Mesendoderm (in vitro differentiated cells): ENCODE measurements around the gene MAL.

ENCODE experiments used
- DNase-seq: peaks from one replicate; pipeline ENCODE4 v3.0.0; 2013
- H2AK5ac ChIP-seq: 2 replicates; pipeline ENCODE4 v1.6.1; 2013; ENCODE audit warnings: low read length, inconsistent platforms
- H2BK120ac ChIP-seq: 2 replicates; pipeline ENCODE4 v1.6.1; 2013; ENCODE audit warnings: low read depth, mild to moderate bottlenecking, low read length, moderate library complexity, mixed read lengths
- H2BK15ac ChIP-seq: replicated peaks from 2 replicates; pipeline ENCODE4 v1.6.1; 2013; ENCODE audit warnings: low read depth, mild to moderate bottlenecking, moderate library complexity
- H2BK5ac ChIP-seq: 2 replicates; pipeline ENCODE4 v1.6.1; 2013; ENCODE audit warnings: low read length, inconsistent platforms
- H3K18ac ChIP-seq: 2 replicates; pipeline ENCODE4 v1.6.1; 2013; ENCODE audit warnings: mild to moderate bottlenecking, low read length, mixed read lengths
- H3K23ac ChIP-seq: one replicate; pipeline ENCODE4 v1.6.1; 2013; ENCODE audit warnings: low read length
- H3K27ac ChIP-seq: 2 replicates; pipeline ENCODE4 v1.5.1; 2013; ENCODE audit warnings: low read depth, mild to moderate bottlenecking, inconsistent platforms, low read length, moderate library complexity
- H3K27me3 ChIP-seq: 2 replicates; pipeline ENCODE4 v1.6.1; 2013; ENCODE audit warnings: low read length, control low read depth, mild to moderate bottlenecking, inconsistent platforms; ENCODE audit not compliant: insufficient read depth, poor library complexity
- H3K36me3 ChIP-seq: 2 replicates; pipeline ENCODE4 v1.6.1; 2013; ENCODE audit warnings: low read length, inconsistent platforms; ENCODE audit not compliant: control insufficient read depth, insufficient read depth
- H3K4ac ChIP-seq: one replicate; pipeline ENCODE4 v1.6.1; 2013; ENCODE audit warnings: low read depth, mild to moderate bottlenecking, low read length, moderate library complexity
- H3K4me1 ChIP-seq: 2 replicates; pipeline ENCODE4 v1.6.1; 2013; ENCODE audit warnings: low read depth, low read length, inconsistent platforms; ENCODE audit not compliant: control insufficient read depth
- H3K4me2 ChIP-seq: 2 replicates; pipeline ENCODE4 v1.6.1; 2013; ENCODE audit warnings: low read length
- H3K4me3 ChIP-seq: 2 replicates; pipeline ENCODE4 v1.5.1; 2013; ENCODE audit warnings: mild to moderate bottlenecking, low read length
- H3K56ac ChIP-seq: one replicate; pipeline ENCODE4 v1.6.1; 2013; ENCODE audit warnings: low read length
- H3K79me1 ChIP-seq: 2 replicates; pipeline ENCODE4 v1.6.1; 2013; ENCODE audit warnings: low read length, inconsistent platforms
- H3K79me2 ChIP-seq: 2 replicates; pipeline ENCODE4 v1.6.1; 2013; ENCODE audit warnings: mild to moderate bottlenecking, low read length; ENCODE audit not compliant: control insufficient read depth, insufficient read depth
- H3K9ac ChIP-seq: 2 replicates; pipeline ENCODE4 v1.6.1; 2013; ENCODE audit warnings: low read length, inconsistent platforms
- H4K5ac ChIP-seq: one replicate; pipeline ENCODE4 v1.6.1; 2013; ENCODE audit warnings: low read length
- H4K8ac ChIP-seq: one replicate; pipeline ENCODE4 v1.6.1; 2013; ENCODE audit warnings: low read depth, mild to moderate bottlenecking, control low read depth, low read length, moderate library complexity
- WGBS: extraction: QIAGEN DNeasy Blood & Tissue Kit; methylation state at CpG from one replicate; pipeline ENCODE4 v1.1.7; 2013; ENCODE audit warnings: low lambda C conversion rate, missing lambda C conversion rate; ENCODE audit not compliant: insufficient coverage; ENCODE audit errors: extremely low coverage; 5-methylcytosine and 5-hydroxymethylcytosine counted together

MAL gene

GRCh38 chr2:95018861-95019550 is 6.5 kb upstream of the MAL start:
- no peak overlapping the region for H2AK5ac ChIP-seq
- H3K56ac ChIP-seq: no peak overlapping the region
- no peak overlapping the region for H2BK5ac ChIP-seq
- no peaks in the 10 kb centered on the region for H3K36me3 ChIP-seq
- no peak overlapping the region for H3K23ac ChIP-seq
- no peaks in the 10 kb centered on the region for H3K79me2 ChIP-seq
- no peak overlapping the region for H3K4me2 ChIP-seq
- H3K9ac ChIP-seq: no peak overlapping the region
- no peak overlapping the region for H2BK120ac ChIP-seq
- H3K4me1 ChIP-seq: no peaks in the 10 kb centered on the region
- DNase-seq: no peak
- no peak overlapping the region for H4K8ac ChIP-seq
- WGBS: no CpG with 5 or more reads among the region's 12 CpGs
- no peak overlapping the region for H3K18ac ChIP-seq
- no peak overlapping the region for H3K4me3 ChIP-seq
- H3K27ac ChIP-seq: no peak overlapping the region
- H3K79me1 ChIP-seq: no peaks in the 10 kb centered on the region
- H2BK15ac ChIP-seq: no peak overlapping the region
- peaks cover under 1% of the 10 kb centered on the region for H3K27me3 ChIP-seq
- H4K5ac ChIP-seq: no peak overlapping the region
- H3K4ac ChIP-seq: no peak overlapping the region

GRCh38 chr2:95019572-95019971 is 5.9 kb upstream of the MAL start:
- Histone ChIP-seq H4K5ac (no peak overlapping the region), H3K23ac (no peak overlapping the region), H2AK5ac (no peak overlapping the region), H2BK5ac (no peak overlapping the region), H2BK120ac (no peak overlapping the region), H3K56ac (no peak overlapping the region), H3K36me3 (no peaks in the 10 kb centered on the region), H3K79me2 (no peaks in the 10 kb centered on the region), H3K79me1 (no peaks in the 10 kb centered on the region), H3K27me3 (peaks cover 6% of the 10 kb centered on the region), H3K18ac (no peak overlapping the region), H3K27ac (no peak overlapping the region), H3K4me2 (no peak overlapping the region), H3K4me3 (no peak overlapping the region), H2BK15ac (no peak overlapping the region), H4K8ac (no peak overlapping the region), H3K4ac (no peak overlapping the region), H3K4me1 (no peaks in the 10 kb centered on the region), H3K9ac (no peak overlapping the region)
- DNase-seq: no peak
- no CpG with 5 or more reads among the region's 4 CpGs for WGBS

- no peaks in the 10 kb centered on the region for H3K4me1 ChIP-seq
Observed at GRCh38 chr2:95020275-95021022, 5.1 kb upstream of the MAL start.

GRCh38 chr2:95021023-95021416 is 4.5 kb upstream of the MAL start:
- Histone ChIP-seq H4K8ac (no peak overlapping the region), H2AK5ac (no peak overlapping the region), H3K79me1 (no peaks in the 10 kb centered on the region), H2BK5ac (no peak overlapping the region), H3K56ac (no peak overlapping the region), H2BK120ac (no peak overlapping the region), H3K4me1 (no peaks in the 10 kb centered on the region), H3K27ac (no peak overlapping the region), H3K36me3 (no peaks in the 10 kb centered on the region), H2BK15ac (no peak overlapping the region), H4K5ac (no peak overlapping the region), H3K23ac (no peak overlapping the region), H3K4ac (no peak overlapping the region), H3K9ac (no peak overlapping the region), H3K27me3 (peaks cover 18% of the 10 kb centered on the region), H3K18ac (no peak overlapping the region), H3K79me2 (no peaks in the 10 kb centered on the region), H3K4me3 (no peak overlapping the region), H3K4me2 (no peak overlapping the region)
- WGBS: no CpG with 5 or more reads among the region's 5 CpGs
- no peak for DNase-seq

More at GRCh38 chr2:95020275-95021022, 5.1 kb upstream of the MAL start:
- Histone ChIP-seq H3K79me1 (no peaks in the 10 kb centered on the region), H4K5ac (no peak overlapping the region), H2AK5ac (no peak overlapping the region), H3K4ac (no peak overlapping the region), H4K8ac (no peak overlapping the region), H3K56ac (no peak overlapping the region), H2BK120ac (no peak overlapping the region), H3K27ac (no peak overlapping the region), H3K4me3 (no peak overlapping the region), H2BK15ac (no peak overlapping the region), H3K23ac (no peak overlapping the region), H2BK5ac (no peak overlapping the region), H3K27me3 (peaks cover 12% of the 10 kb centered on the region), H3K79me2 (no peaks in the 10 kb centered on the region), H3K36me3 (no peaks in the 10 kb centered on the region), H3K9ac (no peak overlapping the region), H3K18ac (no peak overlapping the region), H3K4me2 (no peak overlapping the region)
- WGBS: no CpG with 5 or more reads among the region's 9 CpGs
- no peak for DNase-seq

- Histone ChIP-seq H3K4me3 (no peak overlapping the region), H3K9ac (no peak overlapping the region), H3K27ac (no peak overlapping the region), H3K4me1 (no peaks in the 10 kb centered on the region), H3K36me3 (no peaks in the 10 kb centered on the region), H3K27me3 (peaks cover 24% of the 10 kb centered on the region), H3K4me2 (no peak overlapping the region), H3K56ac (no peak overlapping the region), H4K5ac (no peak overlapping the region), H2BK15ac (no peak overlapping the region), H4K8ac (no peak overlapping the region), H3K4ac (no peak overlapping the region), H2BK120ac (no peak overlapping the region), H3K23ac (no peak overlapping the region), H3K79me1 (no peaks in the 10 kb centered on the region), H3K79me2 (no peaks in the 10 kb centered on the region), H3K18ac (no peak overlapping the region), H2AK5ac (no peak overlapping the region), H2BK5ac (no peak overlapping the region)
- no CpG with 5 or more reads among the region's 4 CpGs for WGBS
- no peak for DNase-seq
Observed at GRCh38 chr2:95021847-95022246, 3.7 kb upstream of the MAL start.
